ENCODE measurements around the gene GALNT6. TPM values are rescaled to one million over a fixed set of nuclear protein-coding genes. Genes with fewer than 3 reads are reported as not detected.

The GALNT6 gene
- total RNA-seq, 4 donors from 2014 or later, result 1.3 to 16.4 (median 4.7) TPM

DNA sequence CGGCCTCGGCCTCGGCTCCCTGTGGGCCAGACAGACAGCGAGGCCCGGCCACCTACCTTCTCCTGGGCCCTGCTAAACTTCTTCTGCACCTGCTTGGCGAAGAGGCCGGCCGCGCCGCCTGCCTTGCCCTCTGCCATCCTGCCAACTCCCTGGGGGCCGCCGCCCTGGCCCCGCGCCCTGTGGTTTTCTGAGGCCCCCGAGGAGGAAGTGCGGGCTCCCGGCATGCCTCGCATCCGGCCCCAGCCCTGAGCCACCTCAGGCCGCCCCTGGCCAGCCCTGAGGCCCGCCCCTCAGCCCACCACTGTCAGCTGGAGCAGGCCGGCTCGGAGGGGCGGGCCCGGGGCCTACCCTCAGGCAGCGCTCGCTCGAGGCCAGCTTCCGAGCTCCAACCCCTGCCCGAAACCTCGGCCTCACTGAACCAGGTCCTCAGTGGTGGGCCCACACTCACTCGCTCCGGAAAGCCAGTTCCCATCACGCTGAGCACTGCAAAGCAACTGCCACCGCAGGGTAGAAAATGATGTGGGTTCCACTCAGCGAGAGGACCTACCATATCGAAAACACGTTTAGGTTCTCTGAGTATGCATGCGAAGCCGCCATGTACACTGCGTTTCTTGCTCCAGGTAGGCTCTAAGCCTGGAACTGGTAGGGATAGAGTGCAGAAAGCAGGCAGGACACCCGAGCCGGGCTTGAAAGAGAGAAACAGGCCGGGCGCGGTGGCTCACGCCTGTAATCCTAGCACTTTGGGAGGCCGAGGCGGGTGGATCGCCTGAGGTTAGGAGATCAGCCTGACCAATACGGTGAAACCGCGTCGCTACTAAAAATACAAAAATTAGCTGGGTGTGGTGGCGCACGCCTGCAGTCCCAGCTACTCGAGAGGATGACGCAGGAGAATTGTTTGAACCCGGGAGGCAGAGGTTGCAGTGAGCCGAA is 67.0 kb downstream of the GALNT6 start, which contains the start of gene BIN2:
BIN2 (minus strand) TSS at position 209 of the 930 bp plus-strand sequence; CDS start at position 137, 72 bp downstream.
- no peak within 1 kb of the TSS for H3K4me3 ChIP-seq (ENCODE audit: low read depth, poor library complexity, severe bottlenecking)

DNA sequence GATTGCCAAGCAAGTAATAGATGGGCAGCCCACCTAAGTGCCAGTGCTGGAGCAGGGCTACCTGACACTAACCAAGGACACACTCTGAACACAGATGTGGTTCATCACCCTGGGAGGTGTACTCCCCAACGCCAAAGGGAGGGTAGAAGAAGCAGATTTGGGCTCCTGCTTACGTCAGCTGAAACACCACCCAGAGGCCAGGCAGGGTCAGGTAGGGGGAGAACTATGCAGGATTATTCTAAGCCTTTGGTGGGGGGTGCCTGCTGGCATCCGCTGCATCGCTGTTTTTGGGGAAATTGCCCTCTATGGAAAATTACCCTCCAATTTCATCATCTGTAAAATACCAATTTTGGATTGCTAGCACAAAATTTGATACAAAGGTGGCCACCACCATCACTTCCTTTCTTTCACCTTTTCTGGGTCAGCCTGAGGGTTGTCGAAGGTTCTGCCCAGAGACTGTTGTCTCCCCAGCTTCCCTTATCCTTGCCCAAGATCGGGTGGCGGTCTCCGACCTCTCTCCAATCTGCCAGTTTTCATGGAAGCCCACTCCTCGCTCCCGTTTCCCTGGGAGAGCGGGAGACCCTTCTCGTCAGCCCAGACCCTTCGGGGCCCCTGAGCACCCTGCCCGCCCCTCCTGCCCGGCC is 67.8 kb downstream of the GALNT6 start:
- no peak overlapping the region for H3K4me3 ChIP-seq (ENCODE audit: low read depth, poor library complexity, severe bottlenecking)
- TF ChIP-seq, protein P1, sequence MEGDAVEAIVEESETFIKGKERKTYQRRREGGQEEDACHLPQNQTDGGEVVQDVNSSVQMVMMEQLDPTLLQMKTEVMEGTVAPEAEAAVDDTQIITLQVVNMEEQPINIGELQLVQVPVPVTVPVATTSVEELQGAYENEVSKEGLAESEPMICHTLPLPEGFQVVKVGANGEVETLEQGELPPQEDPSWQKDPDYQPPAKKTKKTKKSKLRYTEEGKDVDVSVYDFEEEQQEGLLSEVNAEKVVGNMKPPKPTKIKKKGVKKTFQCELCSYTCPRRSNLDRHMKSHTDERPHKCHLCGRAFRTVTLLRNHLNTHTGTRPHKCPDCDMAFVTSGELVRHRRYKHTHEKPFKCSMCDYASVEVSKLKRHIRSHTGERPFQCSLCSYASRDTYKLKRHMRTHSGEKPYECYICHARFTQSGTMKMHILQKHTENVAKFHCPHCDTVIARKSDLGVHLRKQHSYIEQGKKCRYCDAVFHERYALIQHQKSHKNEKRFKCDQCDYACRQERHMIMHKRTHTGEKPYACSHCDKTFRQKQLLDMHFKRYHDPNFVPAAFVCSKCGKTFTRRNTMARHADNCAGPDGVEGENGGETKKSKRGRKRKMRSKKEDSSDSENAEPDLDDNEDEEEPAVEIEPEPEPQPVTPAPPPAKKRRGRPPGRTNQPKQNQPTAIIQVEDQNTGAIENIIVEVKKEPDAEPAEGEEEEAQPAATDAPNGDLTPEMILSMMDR (IDR thresholded peaks at IDR 0.05), result no peak
- no peak for TF ChIP-seq POLR2A (IDR thresholded peaks at IDR 0.05)
- DNase-seq (ENCODE audit: low spot score in 2 of 2), result no peak
- WGBS, 2 donors, result 79 to 83% methylated on average over 15 of the region's 15 CpGs
- intact Hi-C loops (cut with DNase I; ENCODE audit: low total_unique reads), result no loop called here

More for the DNA sequence above, 67.0 kb downstream of the GALNT6 start, which contains the start of gene BIN2:
- WGBS, 2 donors, result 90 to 91% methylated on average over 50 to 60 of the region's 60 CpGs
- intact Hi-C loops (cut with DNase I; ENCODE audit: low total_unique reads), result no loop called here
- DNase-seq (ENCODE audit: low spot score in 2 of 2), result peak in 1 of 2 donors; percentile 89
- no peak for TF ChIP-seq POLR2A (IDR thresholded peaks at IDR 0.05)
- TF ChIP-seq, protein P1 (IDR thresholded peaks at IDR 0.05), result no peak

DNA sequence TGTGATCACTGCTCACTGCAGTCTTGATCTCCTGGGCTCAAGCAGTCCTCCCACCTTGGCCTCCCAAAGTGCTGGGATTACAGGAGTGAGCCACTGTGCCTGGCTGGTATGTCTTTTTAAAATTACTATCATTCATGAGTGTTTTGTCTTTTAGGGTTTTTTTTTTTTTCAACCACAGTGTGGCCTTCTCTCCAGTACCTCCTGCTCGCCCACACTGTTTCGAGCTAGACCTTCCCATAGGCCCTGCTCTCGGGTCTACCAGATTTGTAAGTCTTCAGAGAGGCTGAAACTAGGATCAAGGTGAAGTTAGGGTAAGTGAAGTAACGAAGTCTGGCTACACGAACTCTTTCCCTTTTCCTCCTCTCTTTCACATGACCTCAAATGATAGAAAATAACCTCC is 68.8 kb downstream of the GALNT6 start:
- WGBS, 2 donors, result 86 to 87% methylated on average over 5 of the region's 5 CpGs
- no peak overlapping the region for H3K4me3 ChIP-seq (ENCODE audit: low read depth, poor library complexity, severe bottlenecking)
- no peak for TF ChIP-seq POLR2A (IDR thresholded peaks at IDR 0.05)
- TF ChIP-seq, protein P1 (IDR thresholded peaks at IDR 0.05), result no peak
- intact Hi-C loops (cut with DNase I; ENCODE audit: low total_unique reads), result no loop called here
- no peak for DNase-seq (ENCODE audit: low spot score in 2 of 2)

DNA sequence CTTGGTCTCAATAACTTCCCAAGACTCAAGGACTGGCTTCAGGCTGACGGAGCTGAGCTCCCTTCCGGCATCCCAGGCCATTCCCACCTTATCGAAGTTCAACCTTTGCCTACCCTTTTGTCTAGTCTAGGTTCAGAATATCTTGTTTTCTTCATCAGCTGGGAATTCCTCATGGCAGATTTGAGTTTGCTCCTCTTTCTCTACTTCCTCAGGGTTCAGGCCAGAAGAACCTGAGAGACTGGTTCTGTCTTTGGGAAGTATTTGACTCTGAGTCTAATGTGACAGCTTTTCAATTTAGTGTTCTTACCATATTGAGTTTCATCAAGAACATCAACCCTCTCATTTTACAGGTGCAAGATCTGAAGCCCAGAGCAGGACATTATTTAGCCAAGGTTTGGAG is 69.3 kb downstream of the GALNT6 start:
- DNase-seq (ENCODE audit: low spot score in 2 of 2), result no peak
- intact Hi-C loops (cut with DNase I; ENCODE audit: low total_unique reads), result no loop called here
- H3K4me3 ChIP-seq (ENCODE audit: low read depth, poor library complexity, severe bottlenecking), result no peak overlapping the region
- TF ChIP-seq POLR2A (IDR thresholded peaks at IDR 0.05), result no peak
- TF ChIP-seq, protein P1 (IDR thresholded peaks at IDR 0.05), result no peak
- WGBS, 2 donors, result 77 to 89% methylated on average over 3 of the region's 3 CpGs

DNA sequence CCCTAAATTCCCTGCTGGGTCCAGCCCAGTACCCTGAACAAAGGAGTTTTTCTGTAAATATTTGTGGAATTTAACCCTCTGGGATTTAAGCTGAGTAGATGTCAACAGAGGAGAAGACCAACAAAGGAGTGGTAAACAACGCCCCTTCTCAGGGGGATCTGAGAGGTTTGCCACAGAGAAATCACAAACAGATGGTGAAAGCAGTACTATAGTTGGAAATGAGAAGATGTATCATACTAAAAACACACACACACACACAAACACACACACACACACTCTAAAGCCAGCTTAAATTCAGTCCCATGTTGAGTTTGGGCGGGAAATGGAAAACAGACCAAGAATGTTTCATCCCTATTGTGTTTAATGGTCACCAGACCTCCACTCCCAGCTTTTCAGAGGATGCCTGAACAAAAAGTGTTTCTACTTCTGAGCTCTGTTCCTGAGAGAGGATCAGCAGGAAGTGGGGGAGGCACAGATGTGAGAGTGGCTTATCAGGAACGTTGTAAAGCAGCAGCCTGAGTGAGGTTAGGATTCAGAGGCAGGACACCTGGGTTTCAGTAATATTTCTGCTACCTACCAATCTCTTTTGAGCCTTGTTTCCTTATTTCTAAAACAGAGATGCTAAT is 70.4 kb downstream of the GALNT6 start:
- no peak for DNase-seq (ENCODE audit: low spot score in 2 of 2)
- WGBS, 2 donors, result 27 to 40% methylated on average over 3 of the region's 3 CpGs
- TF ChIP-seq, protein P1 (IDR thresholded peaks at IDR 0.05), result no peak
- no peak for TF ChIP-seq POLR2A (IDR thresholded peaks at IDR 0.05)
- intact Hi-C loops (cut with DNase I; ENCODE audit: low total_unique reads), result no loop called here
- no peak overlapping the region for H3K4me3 ChIP-seq (ENCODE audit: low read depth, poor library complexity, severe bottlenecking)

Measured in lower leg skin (tissue), 4 donors.